HUES64 (cell line): ENCODE results near the gene PDGFRB.

Experiments
- H3K27ac ChIP-seq: 2 replicates; pipeline ENCODE4 v1.7.0; 2013; ENCODE audit warnings: low read depth, low read length, inconsistent platforms
- H3K27me3 ChIP-seq: 2 replicates; pipeline ENCODE4 v1.6.1; 2013; ENCODE audit warnings: mild to moderate bottlenecking, low read length; ENCODE audit not compliant: insufficient read depth
- H3K36me3 ChIP-seq: 2 replicates; pipeline ENCODE4 v1.6.1; 2013; ENCODE audit warnings: mild to moderate bottlenecking, low read length; ENCODE audit not compliant: insufficient read depth
- H3K4me1 ChIP-seq: 2 replicates; pipeline ENCODE4 v1.6.1; 2013; ENCODE audit warnings: mild to moderate bottlenecking, low read length, moderate library complexity; ENCODE audit not compliant: insufficient read depth
- H3K4me3 ChIP-seq: 2 replicates; pipeline ENCODE4 v1.5.1; 2013; ENCODE audit warnings: mild to moderate bottlenecking, low read length, moderate library complexity
- H3K9ac ChIP-seq: 2 replicates; pipeline ENCODE4 v1.6.1; 2013; ENCODE audit warnings: mild to moderate bottlenecking, low read depth, low read length
- H3K9me3 ChIP-seq: 2 replicates; pipeline ENCODE4 v1.6.1; 2013; ENCODE audit warnings: low read depth, low read length; ENCODE audit not compliant: insufficient read depth
- WGBS: fragments of 150-250, 120-280 bp; methylation state at CpG from one replicate; pipeline ENCODE4 v1.1.7; 2013; ENCODE audit warnings: missing lambda C conversion rate; 5-methylcytosine and 5-hydroxymethylcytosine counted together

Gene PDGFRB

DNA sequence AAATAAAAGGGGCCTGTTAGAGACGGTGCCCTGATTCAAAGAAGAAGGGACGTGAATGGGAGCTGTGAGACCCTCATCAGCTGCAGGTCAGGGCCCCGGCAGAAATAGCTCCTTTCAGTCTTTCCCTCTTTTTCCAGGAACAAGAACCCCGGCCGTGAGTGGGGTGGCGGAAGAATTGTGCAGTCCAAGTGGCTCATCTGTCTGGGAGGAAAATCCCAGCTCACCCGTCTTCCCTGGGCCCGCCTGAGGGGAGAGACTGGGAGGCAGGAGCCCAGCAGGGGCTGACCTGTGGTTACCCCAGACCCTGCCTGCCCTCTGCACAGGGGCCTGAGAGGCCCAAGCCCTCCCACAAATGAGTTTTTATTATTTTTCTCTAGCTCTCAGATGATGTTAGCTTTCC lies 44.5 kb downstream of the PDGFRB start:
- no peaks in the 10 kb centered on the region for H3K27me3 ChIP-seq
- H3K27ac ChIP-seq, result no peak overlapping the region
- no peaks in the 10 kb centered on the region for H3K9me3 ChIP-seq
- no peak overlapping the region for H3K9ac ChIP-seq
- no peaks in the 10 kb centered on the region for H3K36me3 ChIP-seq
- H3K4me1 ChIP-seq, result 0 out of 2 replicates have a peak, but pooled peaks cover 16% of the 10 kb centered on the region
- WGBS, result 85% methylated on average over 8 of the region's 8 CpGs
- no peak overlapping the region for H3K4me3 ChIP-seq

DNA sequence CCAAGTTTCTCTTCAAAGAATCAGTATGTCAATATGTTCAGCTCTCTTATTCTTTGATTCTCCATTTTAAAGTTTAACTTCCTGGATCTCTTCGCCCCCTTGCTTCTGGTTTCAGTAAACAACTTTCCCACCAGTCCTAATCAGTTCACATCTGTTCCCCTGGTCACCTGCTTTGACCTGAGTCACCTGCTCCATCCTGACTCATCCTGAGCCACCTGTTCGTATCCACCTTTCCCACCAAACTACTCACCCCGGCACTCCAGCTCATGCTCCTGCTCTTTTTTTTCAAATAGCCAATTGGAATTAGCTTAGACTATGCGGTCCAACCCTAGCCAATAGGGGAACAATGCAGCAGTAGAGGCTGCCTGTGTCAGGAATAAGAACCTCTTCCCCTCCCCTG lies 45.7 kb downstream of the PDGFRB start:
- Histone ChIP-seq H3K4me3 (no peak overlapping the region), H3K27me3 (no peaks in the 10 kb centered on the region), H3K27ac (no peak overlapping the region), H3K4me1 (0 out of 2 replicates have a peak, but pooled peaks cover 16% of the 10 kb centered on the region), H3K9me3 (no peaks in the 10 kb centered on the region), H3K9ac (no peak overlapping the region), H3K36me3 (no peaks in the 10 kb centered on the region)
- 81% methylated on average over 4 of the region's 4 CpGs for WGBS

DNA sequence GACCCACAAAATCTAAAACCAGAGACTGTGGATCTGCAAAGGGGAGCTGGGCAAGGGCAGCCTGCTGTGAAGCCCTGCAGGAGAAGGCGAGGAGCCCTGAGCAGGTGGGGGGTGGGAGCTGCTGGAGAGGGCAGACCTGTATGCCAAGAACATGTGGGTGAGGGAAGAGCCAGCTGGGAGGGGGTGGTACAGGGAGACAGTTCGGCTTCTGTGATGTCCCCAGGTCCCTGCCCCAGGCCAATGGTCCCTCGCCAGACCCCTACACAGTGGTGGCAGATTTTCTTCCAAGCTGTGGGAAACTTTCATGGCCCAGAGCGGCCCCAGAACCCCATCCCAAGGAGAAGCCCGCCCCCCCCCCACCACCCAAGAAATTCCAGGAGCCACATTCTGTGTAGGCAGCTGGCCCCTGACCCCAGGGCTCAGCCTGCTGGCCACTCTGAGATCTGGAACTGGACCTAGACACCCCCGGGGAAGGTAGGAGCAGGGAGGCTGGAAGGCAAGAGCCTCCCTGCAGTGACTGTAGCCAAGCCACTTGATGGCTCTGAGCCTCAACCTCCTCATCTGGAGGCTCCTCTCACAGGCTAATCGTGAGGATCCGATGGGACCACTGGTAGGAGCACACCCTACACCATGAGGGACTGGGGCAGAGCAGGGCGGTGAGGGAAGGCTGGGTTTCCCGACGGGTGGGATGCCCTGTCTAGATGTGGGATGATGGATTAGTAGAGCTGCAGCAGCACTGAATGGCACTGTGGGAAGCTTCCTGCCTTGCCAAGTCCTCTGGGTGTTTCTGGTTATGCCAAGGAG lies 46.7 kb downstream of the PDGFRB start:
- Histone ChIP-seq H3K4me1 (0 out of 2 replicates have a peak, but pooled peaks cover 16% of the 10 kb centered on the region), H3K9ac (no peak overlapping the region), H3K27me3 (no peaks in the 10 kb centered on the region), H3K4me3 (no peak overlapping the region), H3K27ac (no peak overlapping the region), H3K36me3 (no peaks in the 10 kb centered on the region), H3K9me3 (no peaks in the 10 kb centered on the region)
- WGBS, result 91% methylated on average over 11 of the region's 11 CpGs

DNA sequence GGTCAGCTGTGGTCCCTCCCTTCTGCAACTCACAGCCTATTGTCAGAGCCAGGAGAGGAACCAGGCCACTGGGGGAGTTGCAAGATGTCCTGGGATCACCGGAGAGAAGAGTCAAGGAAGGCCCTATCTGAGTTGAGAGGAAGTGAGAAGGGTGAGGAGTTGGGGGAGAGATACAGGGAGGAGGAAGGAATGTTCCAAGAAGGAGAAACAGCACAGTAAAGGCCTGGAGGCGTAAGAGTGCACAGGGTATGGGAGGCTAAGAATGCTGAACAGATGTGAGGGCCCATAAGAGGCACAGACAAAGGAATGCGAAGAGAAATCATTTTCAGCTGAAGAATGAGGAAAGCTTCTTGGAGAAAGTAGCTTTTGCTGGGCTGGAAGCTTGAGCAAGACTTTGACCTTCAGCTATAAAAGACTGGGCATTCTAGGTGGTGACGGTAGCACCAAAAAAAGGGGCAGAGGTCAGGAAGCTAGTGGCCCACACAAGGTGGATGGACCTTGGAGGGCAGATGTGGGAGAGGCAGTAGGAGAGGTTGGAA lies 47.7 kb downstream of the PDGFRB start:
- no peaks in the 10 kb centered on the region for H3K36me3 ChIP-seq
- no peak overlapping the region for H3K27ac ChIP-seq
- WGBS, result 90% methylated on average over 4 of the region's 4 CpGs
- H3K4me3 ChIP-seq, result no peak overlapping the region
- no peaks in the 10 kb centered on the region for H3K9me3 ChIP-seq
- H3K27me3 ChIP-seq, result no peaks in the 10 kb centered on the region
- H3K9ac ChIP-seq, result no peak overlapping the region
- H3K4me1 ChIP-seq, result 0 out of 2 replicates have a peak, but pooled peaks cover 10% of the 10 kb centered on the region

DNA sequence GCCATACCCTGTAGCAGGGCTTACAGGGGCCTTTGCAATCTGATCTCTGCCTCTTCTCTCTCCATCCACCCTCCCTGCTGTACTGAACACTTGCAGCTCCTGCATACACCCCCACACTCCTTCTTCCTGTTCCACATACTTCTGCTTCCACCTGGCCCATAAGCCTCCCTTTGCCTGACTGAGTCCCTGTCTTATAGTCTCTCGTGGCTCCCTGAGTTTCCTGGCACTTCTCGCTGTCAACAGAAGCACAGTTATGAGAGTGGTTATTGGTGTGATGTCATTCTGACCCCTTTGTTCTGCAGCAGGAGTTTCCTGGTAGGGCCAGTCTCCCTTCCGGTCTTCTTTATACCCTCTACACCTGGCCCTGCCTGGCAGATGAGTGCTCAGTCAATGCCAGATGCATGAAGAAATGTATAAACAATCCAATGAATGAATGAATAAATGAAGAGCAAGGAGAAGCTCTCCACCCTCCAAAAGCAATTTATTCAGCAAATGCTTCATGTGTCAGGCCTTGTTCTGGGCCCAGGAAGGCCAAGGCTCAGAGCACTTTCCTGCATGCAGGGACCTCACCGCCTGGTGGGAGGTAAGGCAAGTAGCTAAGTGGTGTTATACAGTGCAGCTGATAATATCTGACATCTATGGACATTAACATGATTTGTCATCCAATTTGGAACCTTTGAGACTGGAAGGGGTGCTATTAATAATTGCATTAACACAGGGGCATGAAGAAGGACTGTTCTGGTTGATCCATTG lies 48.8 kb downstream of the PDGFRB start:
- H3K27ac ChIP-seq, result no peak overlapping the region
- H3K9ac ChIP-seq, result no peak overlapping the region
- H3K4me3 ChIP-seq, result no peak overlapping the region
- 95% methylated on average over 4 of the region's 4 CpGs for WGBS
- H3K27me3 ChIP-seq, result no peaks in the 10 kb centered on the region
- no peaks in the 10 kb centered on the region for H3K36me3 ChIP-seq
- no peaks in the 10 kb centered on the region for H3K9me3 ChIP-seq
- no peaks in the 10 kb centered on the region for H3K4me1 ChIP-seq

DNA sequence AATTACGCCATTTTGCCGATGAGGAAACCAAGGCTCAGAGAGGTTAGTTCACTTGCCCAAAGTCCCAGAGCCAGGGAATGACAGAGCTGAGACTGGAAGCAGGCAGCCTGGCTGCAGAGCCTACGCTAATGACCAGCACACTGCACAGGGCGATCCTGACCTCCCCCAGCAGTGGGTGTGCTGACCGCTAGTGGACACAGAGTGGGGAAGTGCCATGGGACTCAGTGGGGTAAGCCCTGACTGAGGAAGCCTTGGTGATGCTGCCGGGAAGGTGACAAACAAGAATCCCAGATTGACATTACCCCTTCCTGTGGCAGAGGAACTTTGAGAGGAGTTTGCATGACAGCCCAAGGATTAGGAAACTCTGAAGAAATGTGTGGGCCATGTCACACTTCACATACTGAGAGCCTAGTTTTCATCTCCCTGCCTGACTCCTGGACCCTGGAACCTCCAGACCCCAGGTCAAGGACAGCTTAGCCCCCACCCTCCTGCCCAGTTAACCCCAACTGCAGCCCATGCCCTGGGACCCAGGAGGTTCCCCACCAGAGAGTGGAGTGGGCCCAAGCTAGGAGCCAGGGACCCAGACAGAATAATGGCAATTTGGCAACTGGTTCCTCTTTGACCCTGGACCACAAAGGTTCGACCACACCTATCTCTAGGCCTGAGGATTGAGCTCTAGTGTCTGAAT lies 49.6 kb downstream of the PDGFRB start:
- H3K27ac ChIP-seq, result no peak overlapping the region
- H3K4me1 ChIP-seq, result no peaks in the 10 kb centered on the region
- no peaks in the 10 kb centered on the region for H3K36me3 ChIP-seq
- H3K4me3 ChIP-seq, result no peak overlapping the region
- H3K9me3 ChIP-seq, result no peaks in the 10 kb centered on the region
- H3K27me3 ChIP-seq, result no peaks in the 10 kb centered on the region
- H3K9ac ChIP-seq, result no peak overlapping the region
- WGBS, result 93% methylated on average over 7 of the region's 7 CpGs

DNA sequence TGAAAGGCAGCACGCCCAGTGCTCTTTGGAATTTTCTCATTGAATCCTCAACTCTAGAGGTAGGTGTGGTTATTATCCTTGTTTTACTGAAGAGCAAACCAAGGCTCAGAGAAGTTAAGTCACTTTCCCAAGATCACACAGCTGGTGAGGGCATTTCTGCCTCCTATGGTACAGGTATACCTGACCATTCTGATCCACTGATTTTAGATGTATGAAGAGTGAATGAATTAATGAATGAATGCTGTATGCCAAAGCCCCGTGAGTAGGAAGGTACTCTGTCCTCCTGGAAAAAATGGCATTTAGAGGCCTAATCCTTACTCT lies 51.1 kb downstream of the PDGFRB start:
- H3K9ac ChIP-seq, result no peak overlapping the region
- no peak overlapping the region for H3K4me3 ChIP-seq
- WGBS, result 83% methylated on average over 2 of the region's 2 CpGs

DNA sequence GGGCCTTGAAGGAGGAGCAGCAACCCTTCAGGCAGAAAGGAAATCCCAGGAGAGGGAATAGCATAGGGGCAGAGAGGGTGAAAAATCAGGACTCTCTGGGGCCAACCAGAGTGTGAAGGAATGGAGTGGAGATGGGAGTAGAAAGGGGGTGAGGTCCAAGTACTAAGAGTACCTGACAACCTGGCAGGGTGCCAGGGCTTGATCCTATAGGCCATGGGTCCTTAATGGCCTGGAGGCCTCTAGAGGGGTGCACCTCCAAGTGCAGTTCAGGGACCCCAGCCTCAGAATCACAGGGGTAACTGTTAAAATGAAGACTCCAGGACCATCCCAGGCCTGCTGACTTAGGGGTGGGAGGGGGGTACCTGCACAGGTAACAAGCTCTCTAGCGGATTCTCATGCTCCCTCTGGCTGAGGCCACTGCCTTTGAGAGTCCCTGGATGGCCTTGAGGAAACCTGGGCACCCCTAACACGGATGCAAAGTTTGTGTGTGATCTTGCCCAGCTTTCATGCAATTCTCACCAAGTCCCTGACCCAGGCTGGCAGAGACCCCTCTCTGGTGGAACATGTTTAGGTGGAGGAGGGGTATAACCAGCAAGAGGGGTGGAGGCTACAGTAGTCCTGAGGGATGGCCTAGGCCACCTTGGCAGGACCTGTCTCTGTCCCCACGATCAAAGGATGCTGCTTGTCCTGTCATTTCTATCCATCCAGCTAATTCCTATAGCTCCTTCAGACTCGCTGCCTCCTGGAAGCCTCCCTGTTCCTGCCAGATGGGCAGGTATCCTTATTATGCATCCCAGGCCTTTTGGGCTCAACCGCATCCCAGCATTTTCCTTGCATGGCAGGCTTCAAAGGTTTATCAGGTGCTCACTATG lies 51.7 kb downstream of the PDGFRB start:
- H3K4me3 ChIP-seq, result no peak overlapping the region
- no peaks in the 10 kb centered on the region for H3K4me1 ChIP-seq
- H3K27ac ChIP-seq, result no peak overlapping the region
- WGBS, result 87% methylated on average over 5 of the region's 5 CpGs
- H3K9ac ChIP-seq, result no peak overlapping the region
- no peaks in the 10 kb centered on the region for H3K36me3 ChIP-seq
- no peaks in the 10 kb centered on the region for H3K27me3 ChIP-seq
- no peaks in the 10 kb centered on the region for H3K9me3 ChIP-seq

More for the DNA sequence above, 51.1 kb downstream of the PDGFRB start:
- no peak overlapping the region for H3K27ac ChIP-seq
- no peaks in the 10 kb centered on the region for H3K4me1 ChIP-seq
- no peaks in the 10 kb centered on the region for H3K9me3 ChIP-seq
- H3K36me3 ChIP-seq, result no peaks in the 10 kb centered on the region
- no peaks in the 10 kb centered on the region for H3K27me3 ChIP-seq

DNA sequence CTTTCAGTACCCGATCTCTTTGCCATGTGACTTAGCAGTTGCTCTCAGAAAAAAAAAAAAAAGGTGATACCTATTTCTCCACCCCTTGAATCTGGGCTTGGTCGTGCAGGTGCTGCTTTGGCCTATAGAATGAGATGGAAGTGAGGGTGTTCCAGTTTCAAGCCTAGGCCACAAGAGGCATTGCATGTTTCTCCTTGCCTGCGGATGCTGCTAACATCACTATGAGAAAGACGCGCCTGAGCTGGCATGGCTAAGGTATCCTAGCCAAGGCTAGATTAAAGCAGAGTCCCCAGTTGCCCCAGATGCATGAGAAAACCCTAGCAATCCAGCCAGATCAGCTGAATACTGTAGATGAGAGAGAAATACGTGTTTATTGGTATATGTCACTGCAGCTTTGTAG lies 54.6 kb downstream of the PDGFRB start:
- Histone ChIP-seq H3K27ac (no peak overlapping the region), H3K9ac (no peak overlapping the region), H3K4me3 (no peak overlapping the region), H3K4me1 (no peaks in the 10 kb centered on the region), H3K9me3 (no peaks in the 10 kb centered on the region), H3K36me3 (no peaks in the 10 kb centered on the region), H3K27me3 (no peaks in the 10 kb centered on the region; the same call in 1 of the 2 replicates)
- WGBS, result 78% methylated on average over 6 of the region's 6 CpGs

DNA sequence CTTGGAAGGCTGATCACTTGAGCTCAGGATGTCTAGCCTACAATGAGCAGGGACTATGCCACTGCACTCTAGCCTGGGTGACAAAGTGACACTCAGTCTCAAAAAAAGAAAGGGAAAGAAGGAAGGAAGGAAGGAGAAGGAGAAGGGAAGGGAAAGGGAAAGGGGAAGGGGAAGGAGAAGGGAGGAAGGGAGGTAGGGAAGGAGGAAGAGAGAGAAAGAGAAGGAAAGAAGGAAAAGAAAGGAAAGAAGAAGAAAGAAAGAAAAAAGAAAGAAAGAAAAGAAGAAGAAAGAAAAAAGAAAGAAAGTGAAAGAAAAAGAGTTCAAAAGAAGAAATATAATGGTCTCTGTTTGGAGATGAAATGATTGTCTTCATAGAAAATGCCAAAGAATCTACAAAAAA lies 58.5 kb downstream of the PDGFRB start:
- Histone ChIP-seq H3K27ac (no peak overlapping the region), H3K9ac (no peak overlapping the region), H3K4me3 (no peak overlapping the region), H3K4me1 (no peaks in the 10 kb centered on the region), H3K36me3 (no peaks in the 10 kb centered on the region), H3K27me3 (no peaks in the 10 kb centered on the region; the same call in 1 of the 2 replicates), H3K9me3 (no peaks in the 10 kb centered on the region)
